ENCODE results near the gene EXOC6B. TPM values are rescaled to one million over a fixed set of nuclear protein-coding genes. Genes with fewer than 3 reads are reported as not detected.

Gene EXOC6B
- total and polyA plus RNA-seq, 9 of the 15 experiments (the other 6 are each of a cell fraction or from before 2014, with no cell fraction given) = 0.28 to 4.2 (median 2.0) TPM

DNA sequence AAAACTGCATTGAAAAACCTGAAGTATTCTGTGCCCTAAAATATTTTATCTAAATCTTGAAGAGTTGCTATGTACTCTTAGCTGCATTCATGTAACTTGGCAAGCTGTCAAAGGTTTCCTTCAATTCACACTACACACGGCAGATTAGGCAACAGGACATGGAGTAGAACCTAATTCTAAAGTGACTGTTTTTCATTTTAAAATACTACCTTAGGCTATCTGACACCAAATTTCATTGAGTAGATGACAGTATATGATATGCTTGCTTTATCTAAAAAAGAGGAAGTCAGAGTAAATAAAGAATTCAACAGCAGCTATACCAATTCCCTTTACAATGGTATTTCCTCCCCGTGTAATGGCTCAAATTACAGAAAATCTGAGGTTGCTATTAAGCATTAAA lies 45.4 kb downstream of the EXOC6B start (continued):
- TF ChIP-seq STAT6 (CRISPR knock-in tag; IDR thresholded peaks at IDR 0.05) = no peak
- no peak for TF ChIP-seq SMARCC2 (IDR thresholded peaks at IDR 0.05; ENCODE audit: low read depth)
- TF ChIP-seq PHF8 (IDR thresholded peaks at IDR 0.05; ENCODE audit: borderline replicate concordance, low read length) = no peak
- peak; percentile 21 for TF ChIP-seq MEIS2 (IDR thresholded peaks at IDR 0.05; ENCODE audit: partially characterized antibody)
- no peak for TF ChIP-seq ARNT (IDR thresholded peaks at IDR 0.05)
- TF ChIP-seq, protein P1, sequence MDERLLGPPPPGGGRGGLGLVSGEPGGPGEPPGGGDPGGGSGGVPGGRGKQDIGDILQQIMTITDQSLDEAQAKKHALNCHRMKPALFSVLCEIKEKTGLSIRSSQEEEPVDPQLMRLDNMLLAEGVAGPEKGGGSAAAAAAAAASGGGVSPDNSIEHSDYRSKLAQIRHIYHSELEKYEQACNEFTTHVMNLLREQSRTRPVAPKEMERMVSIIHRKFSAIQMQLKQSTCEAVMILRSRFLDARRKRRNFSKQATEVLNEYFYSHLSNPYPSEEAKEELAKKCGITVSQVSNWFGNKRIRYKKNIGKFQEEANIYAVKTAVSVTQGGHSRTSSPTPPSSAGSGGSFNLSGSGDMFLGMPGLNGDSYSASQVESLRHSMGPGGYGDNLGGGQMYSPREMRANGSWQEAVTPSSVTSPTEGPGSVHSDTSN (CRISPR knock-in tag; IDR thresholded peaks at IDR 0.05; ENCODE audit: low read depth) = no peak
- TF ChIP-seq, protein P1 (tag; conservative IDR thresholded peaks at IDR 0.05; ENCODE audit: low read depth) = peak; percentile 45; the same call in 1 of the 2 replicates
- TF ChIP-seq MECOM (CRISPR knock-in tag; IDR thresholded peaks at IDR 0.05) = no peak
- TF ChIP-seq ZNF551 (CRISPR knock-in tag; IDR thresholded peaks at IDR 0.05) = no peak
- no peak for TF ChIP-seq EP400 (IDR thresholded peaks at IDR 0.05)

Data from K562 (cell line).